GM06990 (cell line): ENCODE data around the gene FAM20C.

ENCODE experiments used
- DNase-seq: peaks from one replicate; pipeline ENCODE4 v3.0.0-alpha.2; 2011; ENCODE audit not compliant: insufficient read length; ENCODE audit errors: extremely low read depth
- H3K27me3 ChIP-seq: replicated peaks from 2 replicates; pipeline ENCODE4 v1.6.0; 2011; ENCODE audit warnings: low read length; ENCODE audit not compliant: control insufficient read depth, insufficient read depth
- H3K36me3 ChIP-seq: 2 replicates; pipeline ENCODE4 v1.5.1; 2011; ENCODE audit warnings: low read length; ENCODE audit not compliant: control insufficient read depth, insufficient read depth
- H3K4me3 ChIP-seq: replicated peaks from 2 replicates; pipeline ENCODE4 v1.5.1; 2011; ENCODE audit warnings: low read depth, mild to moderate bottlenecking, control low read depth, low read length
- TF ChIP-seq, protein P1 (sequence below): IDR thresholded peaks from 2 replicates; pipeline ENCODE4 v1.5.1; 2011; ENCODE audit warnings: low read length, control low read depth, mild to moderate bottlenecking, inconsistent platforms; ENCODE audit not compliant: insufficient read depth, poor library complexity, severe bottlenecking

The FAM20C gene

DNA sequence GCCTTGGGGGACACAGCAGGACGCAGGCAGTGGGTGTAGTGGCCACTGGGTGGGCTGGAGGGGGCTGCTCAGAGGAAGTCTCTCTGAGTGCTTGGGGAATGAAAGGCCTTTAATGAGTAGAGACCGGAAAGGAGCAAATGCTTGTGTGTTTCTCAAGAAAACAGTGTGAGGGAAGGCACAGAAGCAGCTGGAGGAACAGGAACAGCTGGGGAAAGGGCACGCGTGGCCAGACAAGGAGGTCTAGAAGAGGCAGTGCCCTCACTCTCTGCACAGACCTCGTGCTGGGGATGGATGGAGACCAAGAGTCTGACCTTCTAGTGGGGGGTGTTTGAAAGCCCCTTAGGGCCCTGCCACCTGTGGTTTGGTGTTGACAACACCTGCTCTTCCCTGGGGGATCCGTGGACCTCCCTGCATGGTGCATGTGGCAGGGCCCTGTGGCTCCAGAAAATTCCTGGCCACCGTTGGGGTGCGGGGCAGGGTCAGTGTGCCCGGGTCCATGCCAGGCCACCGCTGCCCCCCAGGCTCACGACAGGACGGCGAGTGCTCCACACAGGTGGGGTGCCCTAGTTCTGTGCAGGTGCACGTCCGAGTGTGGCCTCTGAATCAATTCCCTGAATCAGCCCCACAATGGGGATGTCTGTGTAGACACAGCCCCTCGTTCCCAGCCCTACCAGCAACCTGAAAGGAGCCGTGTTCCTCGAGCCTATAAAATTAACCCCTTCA, 25.9 kb upstream of the FAM20C start:
- DNase-seq, result no peak
- no peak overlapping the region for H3K4me3 ChIP-seq
- H3K27me3 ChIP-seq, result peaks cover 2% of the 10 kb centered on the region; the same call in 1 of the 2 replicates
- TF ChIP-seq, protein P1, sequence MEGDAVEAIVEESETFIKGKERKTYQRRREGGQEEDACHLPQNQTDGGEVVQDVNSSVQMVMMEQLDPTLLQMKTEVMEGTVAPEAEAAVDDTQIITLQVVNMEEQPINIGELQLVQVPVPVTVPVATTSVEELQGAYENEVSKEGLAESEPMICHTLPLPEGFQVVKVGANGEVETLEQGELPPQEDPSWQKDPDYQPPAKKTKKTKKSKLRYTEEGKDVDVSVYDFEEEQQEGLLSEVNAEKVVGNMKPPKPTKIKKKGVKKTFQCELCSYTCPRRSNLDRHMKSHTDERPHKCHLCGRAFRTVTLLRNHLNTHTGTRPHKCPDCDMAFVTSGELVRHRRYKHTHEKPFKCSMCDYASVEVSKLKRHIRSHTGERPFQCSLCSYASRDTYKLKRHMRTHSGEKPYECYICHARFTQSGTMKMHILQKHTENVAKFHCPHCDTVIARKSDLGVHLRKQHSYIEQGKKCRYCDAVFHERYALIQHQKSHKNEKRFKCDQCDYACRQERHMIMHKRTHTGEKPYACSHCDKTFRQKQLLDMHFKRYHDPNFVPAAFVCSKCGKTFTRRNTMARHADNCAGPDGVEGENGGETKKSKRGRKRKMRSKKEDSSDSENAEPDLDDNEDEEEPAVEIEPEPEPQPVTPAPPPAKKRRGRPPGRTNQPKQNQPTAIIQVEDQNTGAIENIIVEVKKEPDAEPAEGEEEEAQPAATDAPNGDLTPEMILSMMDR, result no peak
- no peaks in the 10 kb centered on the region for H3K36me3 ChIP-seq

DNA sequence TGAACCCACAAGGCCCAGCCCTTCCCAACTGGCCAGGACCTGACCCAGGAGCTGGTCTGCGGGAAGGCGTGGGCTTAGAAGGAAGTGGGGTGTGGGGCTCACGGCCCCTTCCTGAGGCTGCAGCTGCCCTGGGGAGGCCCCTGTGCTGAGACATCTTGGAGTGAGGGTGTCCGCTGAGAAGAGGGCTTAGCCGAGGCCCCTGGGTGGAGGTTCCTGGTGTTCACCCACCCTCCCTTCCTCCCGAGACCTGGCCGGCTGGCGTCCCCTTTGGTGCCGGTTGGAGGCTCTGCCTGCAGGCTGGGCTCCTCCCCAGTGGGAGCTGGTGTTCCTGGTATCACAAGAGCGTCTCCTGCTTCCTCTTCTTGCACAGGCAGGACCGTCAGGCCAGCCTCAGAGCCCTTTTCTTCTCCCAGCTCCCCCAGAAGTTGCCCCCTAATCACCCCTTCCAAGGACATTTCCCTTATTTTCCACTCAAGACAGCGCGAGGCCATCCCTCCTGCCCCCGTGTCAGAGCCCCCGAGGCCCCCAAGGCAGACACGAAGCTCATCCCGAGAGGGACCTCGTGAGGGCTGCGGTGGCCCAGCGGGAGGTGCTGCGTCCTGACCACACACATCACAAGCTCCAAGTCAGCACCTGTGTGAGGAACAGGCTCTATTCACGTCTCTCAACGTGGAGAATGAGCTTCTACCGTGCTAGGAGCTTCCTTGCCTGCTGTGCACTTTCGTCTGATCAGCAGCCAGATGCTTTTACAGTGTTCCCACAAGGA, 25.1 kb upstream of the FAM20C start:
- TF ChIP-seq, protein P1, result no peak
- peaks cover 2% of the 10 kb centered on the region; the same call in 1 of the 2 replicates for H3K27me3 ChIP-seq
- no peak for DNase-seq
- no peak overlapping the region for H3K4me3 ChIP-seq
- H3K36me3 ChIP-seq, result no peaks in the 10 kb centered on the region

DNA sequence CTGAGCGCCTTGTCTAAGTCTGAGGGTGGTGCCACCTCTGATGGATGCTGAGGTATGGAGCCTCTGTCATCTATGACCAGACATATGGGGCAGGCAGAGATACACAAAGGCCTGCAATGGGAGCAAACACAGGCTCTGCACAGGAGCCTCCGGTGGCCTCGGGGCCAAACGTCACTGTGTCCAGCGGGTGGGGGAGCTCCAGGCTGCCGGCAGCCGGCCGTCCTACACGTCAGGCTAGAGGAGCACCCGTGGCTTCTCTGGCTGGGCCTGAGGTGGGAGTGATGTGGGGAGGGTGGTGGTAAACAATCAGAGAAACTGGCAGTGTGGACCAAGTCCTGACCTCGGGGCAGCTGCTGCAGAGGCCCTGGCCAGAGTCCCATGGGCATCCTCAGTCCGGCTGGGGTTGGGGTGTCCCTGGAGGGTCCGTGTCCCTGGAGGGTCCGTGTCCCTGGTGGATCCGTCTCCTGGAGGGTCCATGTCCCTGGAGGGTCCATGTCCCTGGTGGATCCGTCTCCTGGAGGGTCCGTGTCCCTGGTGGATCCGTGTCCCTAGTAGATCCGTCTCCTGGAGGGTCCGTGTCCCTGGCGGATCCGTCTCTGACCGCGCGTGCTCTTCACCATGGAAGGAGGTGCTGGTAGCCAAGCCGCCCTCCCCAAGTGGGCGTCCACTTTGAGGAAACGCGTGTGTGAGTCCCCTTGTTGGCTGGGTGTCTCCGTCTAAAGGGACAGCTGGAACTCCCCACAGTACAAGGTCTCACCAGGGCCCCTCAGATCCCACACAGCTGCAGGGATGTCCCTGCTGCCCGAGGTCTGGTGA, 24.2 kb upstream of the FAM20C start:
- peaks cover 2% of the 10 kb centered on the region; the same call in 1 of the 2 replicates for H3K27me3 ChIP-seq
- TF ChIP-seq, protein P1, result no peak
- no peak overlapping the region for H3K4me3 ChIP-seq
- no peaks in the 10 kb centered on the region for H3K36me3 ChIP-seq
- no peak for DNase-seq

DNA sequence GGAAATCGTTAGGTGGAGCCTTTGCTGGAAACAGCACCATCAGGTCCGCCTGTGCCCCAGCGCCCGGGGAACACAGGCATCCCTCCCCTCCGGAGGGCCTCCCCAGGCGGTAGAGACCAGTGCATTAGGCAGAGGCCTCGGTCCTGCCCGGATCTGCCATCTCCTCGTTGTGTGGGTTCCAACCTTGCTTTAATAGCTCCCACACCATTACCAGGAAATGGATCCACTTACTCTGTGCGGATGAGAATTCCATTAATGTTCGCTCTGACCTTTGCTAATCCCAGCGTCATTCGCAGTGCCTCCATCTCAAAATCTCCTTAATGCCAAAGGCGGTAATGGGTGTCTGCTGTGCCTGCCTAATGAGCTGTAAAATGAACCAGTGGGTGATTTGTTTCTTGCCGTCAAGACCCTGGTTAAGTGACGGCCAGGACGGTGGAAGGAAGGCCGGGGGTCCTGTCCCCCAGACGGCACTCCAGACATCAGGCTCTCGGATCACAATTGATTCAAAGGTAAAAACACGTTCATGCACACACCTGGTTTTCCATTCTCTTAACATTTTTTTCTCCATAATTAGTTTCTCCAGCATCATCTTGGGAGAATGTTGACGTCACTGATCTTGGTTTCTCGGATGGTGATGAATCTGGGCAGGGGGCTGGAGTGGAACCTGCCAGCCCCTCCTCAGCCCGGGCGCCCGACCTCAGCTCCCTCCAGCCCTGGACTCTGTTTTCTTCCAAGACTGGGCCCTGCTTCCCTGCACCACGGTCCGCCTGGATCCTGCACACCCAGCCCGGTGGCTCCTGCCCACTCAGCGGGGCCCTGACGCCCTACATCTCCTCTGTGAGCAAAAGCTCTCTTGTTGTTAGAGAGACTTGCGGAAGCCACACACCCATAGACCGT, 22.8 kb upstream of the FAM20C start:
- no peak for DNase-seq

More for the DNA sequence above, 22.8 kb upstream of the FAM20C start:
- TF ChIP-seq, protein P1, result no peak
- Histone ChIP-seq H3K36me3 (no peaks in the 10 kb centered on the region), H3K4me3 (no peak overlapping the region), H3K27me3 (peaks cover 2% of the 10 kb centered on the region; the same call in 1 of the 2 replicates)
